ENCODE measurements around the gene NUAK1. TPM values are rescaled to one million over a fixed set of nuclear protein-coding genes. Genes with fewer than 3 reads are reported as not detected.

NUAK1 gene
- total RNA-seq, 1 experiment from 2014 or later = 50.3 TPM

GRCh38 chr12:106128585-106129328 is 10.0 kb downstream of the NUAK1 start:
- intact Hi-C loops (cut with micrococcal nuclease; ENCODE audit: unreplicated experiment) = no loop called here
- H3K4me3 ChIP-seq (ENCODE audit: low read depth in 2 of 2, low read length in 2 of 2) = no peak overlapping the region
- ATAC-seq = no peak
- no TSS peak for BruUV-seq (replicated peaks)
- POLR2A ChIA-PET = no interaction called here
- no peaks in the 10 kb centered on the region for H3K27me3 ChIP-seq (ENCODE audit: control insufficient read depth, insufficient read depth, low read length)
- no peaks in the 10 kb centered on the region for H3K9me3 ChIP-seq (ENCODE audit: control insufficient read depth, insufficient read depth, low read depth, low read length)
- in situ Hi-C loops (cut with HindIII; ENCODE audit: low pct_unique_long_range_greater_than_20kb, low sequenced_read_pairs) = no loop called here
- CTCF ChIA-PET = interaction anchor here (0.5 kb wide), 1 partner anchor 9 kb away, joined by 3 read pairs; no protein-coding TSS in a partner anchor
- peak overlapping the region; percentile 96 for H3K27ac ChIP-seq (ENCODE audit: low read length)
- DNase-seq (ENCODE audit: low read depth, low spot score) = no peak
- peaks cover 95% of the 10 kb centered on the region for H3K4me1 ChIP-seq (ENCODE audit: control insufficient read depth, insufficient read depth, low read length)
- TF ChIP-seq, protein P1, sequence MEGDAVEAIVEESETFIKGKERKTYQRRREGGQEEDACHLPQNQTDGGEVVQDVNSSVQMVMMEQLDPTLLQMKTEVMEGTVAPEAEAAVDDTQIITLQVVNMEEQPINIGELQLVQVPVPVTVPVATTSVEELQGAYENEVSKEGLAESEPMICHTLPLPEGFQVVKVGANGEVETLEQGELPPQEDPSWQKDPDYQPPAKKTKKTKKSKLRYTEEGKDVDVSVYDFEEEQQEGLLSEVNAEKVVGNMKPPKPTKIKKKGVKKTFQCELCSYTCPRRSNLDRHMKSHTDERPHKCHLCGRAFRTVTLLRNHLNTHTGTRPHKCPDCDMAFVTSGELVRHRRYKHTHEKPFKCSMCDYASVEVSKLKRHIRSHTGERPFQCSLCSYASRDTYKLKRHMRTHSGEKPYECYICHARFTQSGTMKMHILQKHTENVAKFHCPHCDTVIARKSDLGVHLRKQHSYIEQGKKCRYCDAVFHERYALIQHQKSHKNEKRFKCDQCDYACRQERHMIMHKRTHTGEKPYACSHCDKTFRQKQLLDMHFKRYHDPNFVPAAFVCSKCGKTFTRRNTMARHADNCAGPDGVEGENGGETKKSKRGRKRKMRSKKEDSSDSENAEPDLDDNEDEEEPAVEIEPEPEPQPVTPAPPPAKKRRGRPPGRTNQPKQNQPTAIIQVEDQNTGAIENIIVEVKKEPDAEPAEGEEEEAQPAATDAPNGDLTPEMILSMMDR (IDR thresholded peaks at IDR 0.05) = no peak
- TF ChIP-seq SIN3A (IDR thresholded peaks at IDR 0.05; ENCODE audit: borderline replicate concordance, insufficient read depth, low read depth, low read length) = no peak
- no peak for TF ChIP-seq REST (IDR thresholded peaks at IDR 0.05; ENCODE audit: insufficient read depth in 1 of 2, low read depth in 2 of 2, low read length in 1 of 2)
- no peak for TF ChIP-seq TCF7L2 (IDR thresholded peaks at IDR 0.05; ENCODE audit: low read depth, low read length)
- TF ChIP-seq POLR2AphosphoS5 (IDR thresholded peaks at IDR 0.05; ENCODE audit: low read depth, low read length) = no peak
- H3K36me3 ChIP-seq (ENCODE audit: control insufficient read depth, insufficient read depth, low read length) = no peaks in the 10 kb centered on the region

DNA sequence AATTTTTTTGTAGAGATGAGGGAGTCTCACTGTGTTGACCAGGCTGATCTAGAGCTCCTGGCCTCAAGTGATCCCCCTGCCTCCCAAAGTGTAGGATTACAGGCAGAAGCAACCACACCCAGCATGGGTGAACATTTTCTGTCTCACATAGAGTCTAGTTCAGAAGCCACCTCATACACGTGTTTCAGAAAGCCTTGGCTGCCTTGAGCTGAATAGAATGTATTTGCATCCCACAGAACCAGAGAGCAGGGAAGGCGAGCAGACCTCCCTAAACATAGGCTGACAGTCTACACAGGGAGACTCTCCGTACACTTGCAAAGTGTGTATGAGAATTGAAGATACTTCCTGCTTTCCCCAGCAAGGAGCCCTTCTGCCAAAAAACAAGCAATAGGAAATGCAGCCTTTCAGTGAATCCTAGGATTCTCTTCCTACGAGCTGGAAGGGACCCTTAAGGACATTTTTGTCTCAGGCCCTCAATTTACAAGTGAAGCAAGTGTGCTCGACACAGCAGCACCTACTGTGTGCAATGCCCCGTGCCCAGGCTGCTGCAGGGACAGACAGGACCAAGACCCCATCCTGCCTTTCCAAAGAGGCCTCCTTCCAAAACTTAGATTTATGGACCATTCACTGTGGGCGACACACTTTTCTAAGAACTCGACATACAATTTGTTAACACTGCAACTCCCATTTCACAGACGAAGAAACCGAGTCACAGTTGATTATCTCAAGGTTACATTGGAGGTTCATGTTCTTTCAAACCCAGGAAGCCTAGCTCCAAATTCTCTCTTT is 11.2 kb downstream of the NUAK1 start:
- in situ Hi-C loops (cut with HindIII; ENCODE audit: low pct_unique_long_range_greater_than_20kb, low sequenced_read_pairs) = no loop called here
- POLR2A ChIA-PET = no interaction called here
- H3K4me1 ChIP-seq (ENCODE audit: control insufficient read depth, insufficient read depth, low read length) = peaks cover 94% of the 10 kb centered on the region

More for the DNA sequence above, 11.2 kb downstream of the NUAK1 start:
- Histone ChIP-seq H3K4me3 (ENCODE audit: low read depth in 2 of 2, low read length in 2 of 2) (no peak overlapping the region), H3K27ac (ENCODE audit: low read length) (peak overlapping the region; percentile 96), H3K9me3 (ENCODE audit: control insufficient read depth, insufficient read depth, low read depth, low read length) (no peaks in the 10 kb centered on the region), H3K27me3 (ENCODE audit: control insufficient read depth, insufficient read depth, low read length) (no peaks in the 10 kb centered on the region), H3K36me3 (ENCODE audit: control insufficient read depth, insufficient read depth, low read length) (no peaks in the 10 kb centered on the region)
- 0 out of 2 replicates have a peak, but pooled peaks have one; percentile 12 for ATAC-seq
- TF ChIP-seq, protein P1 (IDR thresholded peaks at IDR 0.05) = no peak; the same call in 1 of the 2 replicates
- no peak for TF ChIP-seq REST (IDR thresholded peaks at IDR 0.05; ENCODE audit: insufficient read depth in 1 of 2, low read depth in 2 of 2, low read length in 1 of 2)
- no peak for TF ChIP-seq SIN3A (IDR thresholded peaks at IDR 0.05; ENCODE audit: borderline replicate concordance, insufficient read depth, low read depth, low read length)
- TF ChIP-seq POLR2AphosphoS5 (IDR thresholded peaks at IDR 0.05; ENCODE audit: low read depth, low read length) = no peak
- no peak for TF ChIP-seq TCF7L2 (IDR thresholded peaks at IDR 0.05; ENCODE audit: low read depth, low read length)
- intact Hi-C loops (cut with micrococcal nuclease; ENCODE audit: unreplicated experiment) = no loop called here
- no TSS peak for BruUV-seq (replicated peaks)
- DNase-seq (ENCODE audit: low read depth, low spot score) = no peak
- CTCF ChIA-PET = interaction anchor here (0.6 to 0.7 kb wide), 2 partner anchors 21 to 741 kb away, joined by 3 read pairs; no protein-coding TSS in a partner anchor
